PC-3 (cell line): ENCODE results near the gene RAD51D. TPM values are rescaled to one million over a fixed set of nuclear protein-coding genes. Genes with fewer than 3 reads are reported as not detected.

Experiments used
- ATAC-seq: fragments of 200-7000 bp; cut with Tn5 transposase; 2 replicates; pipeline ENCODE4 v1.9.1; 2020; ENCODE audit warnings: mild to moderate bottlenecking, moderate library complexity
- BruUV-seq: library from RNA; stranded (reverse); fragments of 400-500 nt; replicated peaks from 2 replicates; lab custom pipeline; 2021; lab: Mats Ljungman, UMichigan
- CTCF ChIA-PET: fragments of 300-600 bp; sonication (Branson Sonifier 250); formaldehyde crosslinking; loops from one replicate; lab custom pipeline; 2022; ENCODE audit warnings: antibody characterized with exemption; lab: Charles Lee
- POLR2A ChIA-PET: fragments of 300-600 bp; sonication (Branson Sonifier 250); formaldehyde crosslinking; loops from one replicate; lab custom pipeline; 2022; ENCODE audit warnings: antibody characterized with exemption; ENCODE audit not compliant: unreplicated experiment; lab: Charles Lee
- DNase-seq: peaks from one replicate; pipeline ENCODE4 v3.0.0-alpha.2; 2015
- H2AFZ ChIP-seq: fragments of 300-600 bp; sonication (generic); 2 replicates; pipeline ENCODE4 v1.6.0; 2016; ENCODE audit warnings: antibody characterized with exemption, low read length
- H3F3A ChIP-seq: fragments of 300-600 bp; sonication (generic); one replicate; pipeline ENCODE4 v1.6.0; 2017; ENCODE audit warnings: antibody characterized with exemption, low read length, control low read depth, mild to moderate bottlenecking; ENCODE audit not compliant: unreplicated experiment
- H3K27ac ChIP-seq: fragments of 300-600 bp; sonication (generic); 2 replicates; pipeline ENCODE4 v1.5.1; 2016; ENCODE audit warnings: mild to moderate bottlenecking, low read length
- H3K27me3 ChIP-seq: fragments of 300-600 bp; sonication (generic); 2 replicates; pipeline ENCODE4 v1.6.1; 2016; ENCODE audit warnings: low read length, mixed read lengths
- H3K36me3 ChIP-seq: fragments of 300-600 bp; sonication (generic); 2 replicates; pipeline ENCODE4 v1.6.1; 2016; ENCODE audit warnings: low read depth, mixed run types, low read length, mixed read lengths
- H3K4me1 ChIP-seq: fragments of 300-600 bp; sonication (generic); 2 replicates; pipeline ENCODE4 v1.5.1; 2016; ENCODE audit warnings: low read length; ENCODE audit not compliant: insufficient read depth
- H3K4me2 ChIP-seq: fragments of 300-600 bp; sonication (generic); 2 replicates; pipeline ENCODE4 v1.6.0; 2016; ENCODE audit warnings: low read length
- H3K4me3 ChIP-seq: fragments of 300-600 bp; sonication (generic); 2 replicates; pipeline ENCODE4 v1.5.1; 2016; ENCODE audit warnings: mild to moderate bottlenecking, low read length, mixed read lengths
- H3K79me2 ChIP-seq: fragments of 300-600 bp; sonication (generic); 2 replicates; pipeline ENCODE4 v1.6.1; 2017; ENCODE audit warnings: low read length, mixed read lengths
- H3K9ac ChIP-seq: fragments of 300-600 bp; sonication (generic); 2 replicates; pipeline ENCODE4 v1.6.0; 2016; ENCODE audit warnings: mild to moderate bottlenecking, low read length
- H3K9me2 ChIP-seq: fragments of 300-600 bp; sonication (generic); replicated peaks from 2 replicates; pipeline ENCODE4 v1.6.1; 2016; ENCODE audit warnings: mixed run types, low read length, mixed read lengths
- H3K9me3 ChIP-seq: fragments of 300-600 bp; sonication (generic); 2 replicates; pipeline ENCODE4 v1.6.1; 2016; ENCODE audit warnings: low read length, mixed read lengths
- H4K20me1 ChIP-seq: fragments of 300-600 bp; sonication (generic); 2 replicates; pipeline ENCODE4 v1.6.1; 2016; ENCODE audit warnings: low read length, mixed read lengths
- EZH2 ChIP-seq: fragments of 300-600 bp; sonication (generic); IDR thresholded peaks from one replicate; pipeline ENCODE4 v1.6.1; 2017; ENCODE audit warnings: antibody characterized with exemption, mild to moderate bottlenecking, low read length; ENCODE audit not compliant: unreplicated experiment
- EZH2phosphoT487 ChIP-seq: fragments of 300-600 bp; sonication (generic); IDR thresholded peaks from 2 replicates; pipeline ENCODE4 v1.6.1; 2018; ENCODE audit warnings: mild to moderate bottlenecking, antibody characterized with exemption, low read length, borderline replicate concordance
- intact Hi-C: fragments of 100-400 bp; cut with micrococcal nuclease; formaldehyde crosslinking; loops from 2 replicates; pipeline ENCODE4 v1.9.0; 2023
- total RNA-seq: library from RNA; depleted of rRNA; stranded (reverse); fragments of >200 nt; gene quantifications from 2 replicates; pipeline ENCODE4 v1.2.3, GENCODE V29; 2014
- TF ChIP-seq, protein P1 (sequence below): fragments of 300-600 bp; sonication (generic); conservative IDR thresholded peaks from 2 replicates; pipeline ENCODE4 v1.5.1; 2017; ENCODE audit warnings: antibody characterized with exemption, low read depth, mild to moderate bottlenecking, low read length

Gene RAD51D
- total RNA-seq, 1 experiment from 2014 or later = 10.7 TPM

DNA sequence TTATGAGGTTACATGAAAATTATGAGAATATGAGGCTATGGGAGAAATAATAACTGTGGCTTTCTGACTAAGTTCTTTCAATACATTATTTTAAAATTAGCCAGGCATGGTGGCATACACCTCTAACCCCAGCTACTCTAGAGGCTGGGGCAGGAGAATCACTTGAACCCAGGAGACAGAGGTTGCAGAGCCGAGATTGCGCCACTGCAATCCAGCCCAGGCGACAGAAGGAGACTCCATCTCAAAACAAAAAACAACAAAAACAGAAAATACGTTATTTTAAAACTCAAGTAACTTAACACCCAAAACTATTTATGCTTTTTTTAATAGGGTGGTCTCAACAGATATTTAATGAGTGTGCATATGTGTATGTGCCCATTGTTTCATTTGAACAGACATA, 53.8 kb downstream of the RAD51D start:
- POLR2A ChIA-PET = no interaction called here

DNA sequence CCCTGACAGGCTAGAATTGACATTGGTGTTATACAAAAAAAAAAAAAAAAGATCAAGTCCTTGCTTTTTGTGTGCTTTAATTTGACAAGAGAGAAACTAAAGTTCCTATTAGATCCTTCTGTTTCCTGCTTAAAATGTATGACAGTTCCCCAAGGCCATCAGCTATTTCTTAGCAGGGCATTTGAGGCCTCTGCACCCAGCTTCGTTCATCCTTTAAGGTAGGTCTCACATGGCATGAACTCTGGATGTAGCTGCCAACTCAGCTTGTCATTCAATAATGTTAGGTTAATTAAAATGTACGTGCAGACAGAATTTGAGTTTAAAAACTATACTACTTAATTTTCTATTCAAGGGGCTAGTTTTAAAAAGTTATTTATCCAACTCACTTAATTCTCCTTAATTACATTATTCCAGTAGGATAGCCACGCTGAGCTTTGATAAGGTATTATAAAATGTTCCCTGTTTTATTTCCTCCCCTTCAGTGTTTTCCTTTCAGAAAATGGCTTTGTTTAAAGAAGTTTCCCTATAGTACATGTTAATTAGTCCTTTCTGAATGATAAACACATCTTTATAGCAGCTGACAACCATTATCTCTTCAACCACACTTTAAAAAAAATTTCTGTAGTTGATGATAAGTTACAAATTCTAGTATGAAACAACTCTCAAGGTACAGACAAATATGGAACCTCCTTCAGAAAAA, 55.0 kb downstream of the RAD51D start:
- intact Hi-C loops = no loop called here
- Histone ChIP-seq H3F3A (peaks cover 8% of the 10 kb centered on the region), H4K20me1 (no peaks in the 10 kb centered on the region), H3K36me3 (peaks cover 34% of the 10 kb centered on the region), H3K9me3 (no peaks in the 10 kb centered on the region), H3K4me3 (peak overlapping the region; percentile 38; the same call in 1 of the 2 replicates), H3K27me3 (no peaks in the 10 kb centered on the region), H3K79me2 (peaks cover 85% of the 10 kb centered on the region), H3K9ac (peak overlapping the region; percentile 88), H3K9me2 (no peaks in the 10 kb centered on the region), H3K4me2 (peak overlapping the region; percentile 65), H3K27ac (peak overlapping the region; percentile 100), H3K4me1 (peaks cover 27% of the 10 kb centered on the region), H2AFZ (no peak overlapping the region)
- ChIA-PET CTCF (interaction anchor here (0.6 to 0.8 kb wide), 2 partner anchors 25 to 55 kb away, joined by 3 to 7 read pairs; partner anchors contain the start of gene RAD51D), POLR2A (no interaction called here)
- ATAC-seq = no peak
- DNase-seq = no peak
- no TSS peak for BruUV-seq
- no peak for TF ChIP-seq EZH2

More for the DNA sequence above, 53.8 kb downstream of the RAD51D start:
- Histone ChIP-seq H3K79me2 (peaks cover 85% of the 10 kb centered on the region), H3K9ac (no peak overlapping the region), H3K27me3 (no peaks in the 10 kb centered on the region), H3K4me3 (no peak overlapping the region), H3K4me2 (no peak overlapping the region), H3K9me2 (no peaks in the 10 kb centered on the region), H3K9me3 (no peaks in the 10 kb centered on the region), H3K36me3 (peaks cover 23% of the 10 kb centered on the region), H2AFZ (no peak overlapping the region), H3K27ac (peak overlapping the region; percentile 100; the same call in 1 of the 2 replicates), H3K4me1 (peaks cover 27% of the 10 kb centered on the region), H4K20me1 (no peaks in the 10 kb centered on the region), H3F3A (peaks cover 8% of the 10 kb centered on the region)
- BruUV-seq = no TSS peak
- intact Hi-C loops = no loop called here
- ATAC-seq (no peak), DNase-seq (no peak)
- CTCF ChIA-PET = no interaction called here
- TF ChIP-seq, protein P1, sequence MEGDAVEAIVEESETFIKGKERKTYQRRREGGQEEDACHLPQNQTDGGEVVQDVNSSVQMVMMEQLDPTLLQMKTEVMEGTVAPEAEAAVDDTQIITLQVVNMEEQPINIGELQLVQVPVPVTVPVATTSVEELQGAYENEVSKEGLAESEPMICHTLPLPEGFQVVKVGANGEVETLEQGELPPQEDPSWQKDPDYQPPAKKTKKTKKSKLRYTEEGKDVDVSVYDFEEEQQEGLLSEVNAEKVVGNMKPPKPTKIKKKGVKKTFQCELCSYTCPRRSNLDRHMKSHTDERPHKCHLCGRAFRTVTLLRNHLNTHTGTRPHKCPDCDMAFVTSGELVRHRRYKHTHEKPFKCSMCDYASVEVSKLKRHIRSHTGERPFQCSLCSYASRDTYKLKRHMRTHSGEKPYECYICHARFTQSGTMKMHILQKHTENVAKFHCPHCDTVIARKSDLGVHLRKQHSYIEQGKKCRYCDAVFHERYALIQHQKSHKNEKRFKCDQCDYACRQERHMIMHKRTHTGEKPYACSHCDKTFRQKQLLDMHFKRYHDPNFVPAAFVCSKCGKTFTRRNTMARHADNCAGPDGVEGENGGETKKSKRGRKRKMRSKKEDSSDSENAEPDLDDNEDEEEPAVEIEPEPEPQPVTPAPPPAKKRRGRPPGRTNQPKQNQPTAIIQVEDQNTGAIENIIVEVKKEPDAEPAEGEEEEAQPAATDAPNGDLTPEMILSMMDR = no peak
- no peak for TF ChIP-seq EZH2phosphoT487
- TF ChIP-seq EZH2 = no peak

DNA sequence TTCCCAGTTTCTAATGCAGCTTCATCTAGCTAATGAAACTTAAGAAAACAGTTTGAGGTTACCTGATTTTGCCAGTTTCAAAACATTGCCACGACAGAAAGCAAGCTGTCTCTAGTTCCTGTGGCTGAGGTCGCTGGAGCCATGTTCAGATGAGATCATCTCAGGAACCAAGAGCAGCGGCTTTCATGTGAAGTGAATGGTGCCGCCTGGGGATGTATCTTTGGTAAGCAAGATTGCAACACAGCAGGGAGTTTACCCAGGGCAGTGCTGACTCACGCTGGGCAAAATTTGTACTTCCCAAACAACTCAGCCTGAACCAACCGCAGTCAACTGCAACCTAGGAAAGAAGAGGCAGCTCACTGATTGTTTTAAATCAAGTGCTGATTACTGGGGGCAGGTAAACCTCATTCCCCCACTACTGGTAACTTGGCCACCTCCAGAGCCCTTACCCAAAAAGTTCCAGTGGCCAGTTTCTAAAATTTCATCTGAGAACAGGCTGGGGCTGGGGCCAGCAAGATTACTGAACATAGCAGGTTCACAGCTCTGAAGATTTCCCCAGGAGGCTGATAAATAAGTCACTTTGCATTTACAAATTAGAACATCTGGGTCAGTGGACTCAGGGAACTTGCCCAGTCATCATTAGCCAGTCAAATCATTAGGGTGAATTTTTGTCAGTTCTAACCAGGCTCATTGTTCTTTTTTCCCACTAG, 56.0 kb downstream of the RAD51D start, which contains the start of gene RFFL:
RFFL (minus strand) TSS at position 194 of the 710 bp plus-strand sequence. CDS start 37,154 bp downstream, outside the sequence.
- Histone ChIP-seq H3K27ac (peak within 1 kb of the TSS; percentile 100), H3K36me3 (peaks cover 28% of the 10 kb centered on the region), H3K4me3 (peak within 1 kb of the TSS; percentile 38; the same call in 1 of the 2 replicates), H2AFZ (no peak within 1 kb of the TSS), H3K79me2 (peaks cover 83% of the 10 kb centered on the region), H4K20me1 (no peaks in the 10 kb centered on the region), H3K27me3 (no peaks in the 10 kb centered on the region), H3K9ac (peak within 1 kb of the TSS; percentile 88), H3K4me1 (peaks cover 28% of the 10 kb centered on the region), H3K9me3 (no peaks in the 10 kb centered on the region), H3F3A (peaks cover 8% of the 10 kb centered on the region), H3K9me2 (no peaks in the 10 kb centered on the region), H3K4me2 (peak within 1 kb of the TSS; percentile 65)
- peak; percentile 97 for ATAC-seq
- TF ChIP-seq EZH2 (no peak), EZH2phosphoT487 (no peak)
- TF ChIP-seq, protein P1 = 0 out of 2 replicates have a peak, but pooled peaks have one; percentile 17
- peak; percentile 93 for DNase-seq
- ChIA-PET CTCF (interaction anchor here (0.6 to 1.2 kb wide), 4 partner anchors 19 to 56 kb away, joined by 3 to 7 read pairs (median 4); partner anchors contain the start of gene RAD51D), POLR2A (no interaction called here)
- TSS peak; percentile 96 for BruUV-seq
- intact Hi-C loops = loop anchor here (1.0 to 2.0 kb wide), 2 partner anchors 22 to 35 kb away; no protein-coding TSS in a partner anchor
